Kidney tubule cell (primary cell): ENCODE data around the gene APOA1.
A peak's percentile ranks its signal among the peaks of the same experiment; 100 is the strongest.

Experiments
- DNase-seq: peaks from one replicate; pipeline ENCODE4 v3.0.0-alpha.2; 2018; ENCODE audit warnings: low spot score

The APOA1 gene

GRCh38 chr11:116837231-116838091 is at the start of gene APOA1:
APOA1 (minus strand) TSS chr11:116837622; CDS start chr11:116837387, 235 bp downstream.
- DNase-seq, result no peak

- no peak for DNase-seq
These were observed 48.7 kb upstream of the APOA1 start for GRCh38 chr11:116885951-116886655.

- peak; percentile 61 for DNase-seq
These were observed 45.0 kb upstream of the APOA1 start for GRCh38 chr11:116882386-116882785.

GRCh38 chr11:116881143-116881542 is 43.7 kb upstream of the APOA1 start:
- DNase-seq, result no peak

GRCh38 chr11:116879800-116880625 is 42.6 kb upstream of the APOA1 start:
- DNase-seq, result peak; percentile 69

GRCh38 chr11:116876656-116877055 is 39.2 kb upstream of the APOA1 start:
- no peak for DNase-seq

GRCh38 chr11:116875194-116875593 is 37.8 kb upstream of the APOA1 start:
- no peak for DNase-seq

GRCh38 chr11:116874251-116874650 is 36.8 kb upstream of the APOA1 start:
- no peak for DNase-seq

GRCh38 chr11:116873381-116873780 is 36.0 kb upstream of the APOA1 start:
- DNase-seq, result no peak

GRCh38 chr11:116871248-116871647 is 33.8 kb upstream of the APOA1 start:
- DNase-seq, result peak; percentile 49

GRCh38 chr11:116870054-116870453 is 32.6 kb upstream of the APOA1 start:
- no peak for DNase-seq

- DNase-seq, result no peak
These were observed 32.2 kb upstream of the APOA1 start for GRCh38 chr11:116869610-116870009.

GRCh38 chr11:116868066-116868465 is 30.6 kb upstream of the APOA1 start:
- DNase-seq, result no peak

- DNase-seq, result no peak
These were observed 30.2 kb upstream of the APOA1 start for GRCh38 chr11:116867619-116868018.

- DNase-seq, result no peak
These were observed 29.5 kb upstream of the APOA1 start for GRCh38 chr11:116866804-116867455.

GRCh38 chr11:116865696-116866095 is 28.3 kb upstream of the APOA1 start:
- DNase-seq, result no peak

- no peak for DNase-seq
These were observed 27.1 kb upstream of the APOA1 start for GRCh38 chr11:116864531-116864930.

- DNase-seq, result no peak
These were observed 25.5 kb upstream of the APOA1 start for GRCh38 chr11:116862951-116863350.

GRCh38 chr11:116862185-116862584 is 24.8 kb upstream of the APOA1 start:
- no peak for DNase-seq

- DNase-seq, result peak; percentile 73
These were observed 24.1 kb upstream of the APOA1 start for GRCh38 chr11:116861539-116861938.

- DNase-seq, result no peak
These were observed 22.9 kb upstream of the APOA1 start for GRCh38 chr11:116860303-116860702.

- no peak for DNase-seq
These were observed 21.8 kb upstream of the APOA1 start for GRCh38 chr11:116859175-116859574.
